HepG2 (cell line): ENCODE data around the gene CLPX. TPM values are rescaled to one million over a fixed set of nuclear protein-coding genes. Genes with fewer than 3 reads are reported as not detected.

Source experiments
- ARID4A ChIP-seq: sonication (generic); formaldehyde crosslinking; IDR thresholded peaks from 2 replicates; pipeline ENCODE4 v1.5.0; 2020; ENCODE audit warnings: mild to moderate bottlenecking, missing genetic modification reagents, borderline replicate concordance
- HES4 ChIP-seq: sonication (generic); formaldehyde crosslinking; IDR thresholded peaks from 2 replicates; pipeline ENCODE4 v1.9.0; 2021; ENCODE audit warnings: mild to moderate bottlenecking, missing genetic modification reagents, borderline replicate concordance
- KDM4B ChIP-seq: sonication (generic); formaldehyde crosslinking; IDR thresholded peaks from 2 replicates; pipeline ENCODE4 v1.4.0; 2020; ENCODE audit warnings: missing genetic modification reagents
- MTA3 ChIP-seq: sonication (generic); formaldehyde crosslinking; IDR thresholded peaks from 2 replicates; pipeline ENCODE4 v1.4.0; 2020; ENCODE audit warnings: missing genetic modification reagents
- MYC ChIP-seq: sonication (generic); formaldehyde crosslinking; IDR thresholded peaks from 2 replicates; pipeline ENCODE4 v1.9.0; 2021; ENCODE audit warnings: missing genetic modification reagents, borderline replicate concordance
- NR2F1 ChIP-seq, 2 experiments: fragments of 450-650 bp in 1 of 2; formaldehyde crosslinking in 1 of 2; IDR thresholded peaks; 2 replicates each; pipeline versions ENCODE4 v1.5.0 to v1.6.1; 2016 to 2020; ENCODE audit warnings: mild to moderate bottlenecking in 1 of 2, missing compliant biosample characterization in 1 of 2, missing genetic modification reagents in 1 of 2, moderate library complexity in 1 of 2
- ONECUT2 ChIP-seq: sonication (generic); formaldehyde crosslinking; IDR thresholded peaks from 2 replicates; pipeline ENCODE4 v1.4.0; 2020; ENCODE audit warnings: missing genetic modification reagents
- REXO4 ChIP-seq: sonication (generic); formaldehyde crosslinking; IDR thresholded peaks from 2 replicates; pipeline ENCODE4 v1.8.0; 2022; ENCODE audit warnings: missing genetic modification reagents, mild to moderate bottlenecking, borderline replicate concordance
- TAF15 ChIP-seq: fragments of 200-400 bp; formaldehyde crosslinking; IDR thresholded peaks from one replicate; pipeline ENCODE4 v1.6.1; 2018; ENCODE audit warnings: mild to moderate bottlenecking, low read depth, low read length; ENCODE audit not compliant: poor library complexity, severe bottlenecking
- ZNF354B ChIP-seq: sonication (generic); formaldehyde crosslinking; IDR thresholded peaks from 2 replicates; pipeline ENCODE4 v1.8.0; 2022; ENCODE audit warnings: mild to moderate bottlenecking, missing genetic modification reagents
- ZNF563 ChIP-seq: sonication (generic); formaldehyde crosslinking; IDR thresholded peaks from 2 replicates; pipeline ENCODE4 v1.8.0; 2022; ENCODE audit warnings: mild to moderate bottlenecking, moderate library complexity, missing genetic modification reagents
- ZNF674 ChIP-seq: sonication (generic); formaldehyde crosslinking; IDR thresholded peaks from 2 replicates; pipeline ENCODE4 v1.5.0; 2020; ENCODE audit warnings: low read depth, mild to moderate bottlenecking, missing genetic modification reagents
- ZNF746 ChIP-seq: sonication (generic); formaldehyde crosslinking; IDR thresholded peaks from 2 replicates; pipeline ENCODE4 v1.8.0; 2022; ENCODE audit warnings: mild to moderate bottlenecking, missing genetic modification reagents
- ZNF747 ChIP-seq: sonication (generic); formaldehyde crosslinking; IDR thresholded peaks from 2 replicates; pipeline ENCODE4 v1.8.1; 2023; ENCODE audit warnings: missing genetic modification reagents, mild to moderate bottlenecking, borderline replicate concordance
- polyA plus RNA-seq, 8 experiments: library from polyadenylated mRNA; depleted of rRNA in 3 of 8; stranded (reverse) in 7 of 8; unstranded in 1 of 8; fragments of >200 nt; fragmentation: Illumina TruSeq in 4 of 8; extraction: Trizol in 4 of 8; gene quantifications; 2 replicates each; pipeline versions ENCODE4 v1.2.1 to v1.2.3, GENCODE V29; 2011 to 2016; ENCODE audit warnings: low read depth in 4 of 8, missing spikeins in 1 of 8, mixed read lengths in 1 of 8; ENCODE audit not compliant: insufficient read depth in 1 of 8
- total RNA-seq, 5 experiments: library from RNA; depleted of rRNA; stranded (reverse); fragments of >200 nt; fragmentation: Illumina TruSeq; extraction: Trizol; gene quantifications; 2 replicates each; pipeline ENCODE4 v1.2.3, GENCODE V29; 2016; ENCODE audit warnings: low read depth in 1 of 5
- TF ChIP-seq, protein P1 (sequence below): sonication (generic); formaldehyde crosslinking; IDR thresholded peaks from 2 replicates; pipeline ENCODE4 v1.4.0; 2020; ENCODE audit warnings: missing genetic modification reagents
- TF ChIP-seq, protein P2 (sequence below), 2 experiments: sonication (generic) in 1 of 2; formaldehyde crosslinking in 1 of 2; IDR thresholded peaks; 2 replicates each; pipeline versions ENCODE4 v1.6.1 to v1.9.0; 2014 to 2022; ENCODE audit warnings: antibody characterized with exemption in 1 of 2, borderline replicate concordance in 1 of 2, inconsistent platforms in 1 of 2, low read depth in 1 of 2, missing genetic modification reagents in 1 of 2

Gene CLPX
- total and polyA plus RNA-seq, 2 of the 13 experiments (the other 11 are each of a cell fraction or from before 2014, with no cell fraction given), result 33.9 to 61.3 TPM

GRCh38 chr15:65184868-65185717 lies at the start of gene CLPX (continued):
- TF ChIP-seq, protein P1, sequence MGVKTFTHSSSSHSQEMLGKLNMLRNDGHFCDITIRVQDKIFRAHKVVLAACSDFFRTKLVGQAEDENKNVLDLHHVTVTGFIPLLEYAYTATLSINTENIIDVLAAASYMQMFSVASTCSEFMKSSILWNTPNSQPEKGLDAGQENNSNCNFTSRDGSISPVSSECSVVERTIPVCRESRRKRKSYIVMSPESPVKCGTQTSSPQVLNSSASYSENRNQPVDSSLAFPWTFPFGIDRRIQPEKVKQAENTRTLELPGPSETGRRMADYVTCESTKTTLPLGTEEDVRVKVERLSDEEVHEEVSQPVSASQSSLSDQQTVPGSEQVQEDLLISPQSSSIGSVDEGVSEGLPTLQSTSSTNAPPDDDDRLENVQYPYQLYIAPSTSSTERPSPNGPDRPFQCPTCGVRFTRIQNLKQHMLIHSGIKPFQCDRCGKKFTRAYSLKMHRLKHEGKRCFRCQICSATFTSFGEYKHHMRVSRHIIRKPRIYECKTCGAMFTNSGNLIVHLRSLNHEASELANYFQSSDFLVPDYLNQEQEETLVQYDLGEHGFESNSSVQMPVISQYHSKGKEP (CRISPR knock-in tag), result no peak
- no peak for TF ChIP-seq ZNF354B (CRISPR knock-in tag)
- no peak for TF ChIP-seq MTA3 (CRISPR knock-in tag)
- peak; percentile 35 for TF ChIP-seq MYC (CRISPR knock-in tag)
- TF ChIP-seq REXO4 (CRISPR knock-in tag), result no peak
- peak in 1 of 2 experiments; percentile 39; a peak in 1 of 4 replicates for TF ChIP-seq NR2F1 (CRISPR knock-in tag; IDR thresholded peaks at IDR 0.05)
- peak; percentile 62 for TF ChIP-seq ARID4A (CRISPR knock-in tag)
- TF ChIP-seq KDM4B, result no peak
- TF ChIP-seq ZNF746 (CRISPR knock-in tag), result peak; percentile 57; the same call in 1 of the 2 replicates
- peak; percentile 88; the same call in 1 of the 2 replicates for TF ChIP-seq ZNF674 (CRISPR knock-in tag)
- no peak for TF ChIP-seq ONECUT2 (CRISPR knock-in tag)
- no peak for TF ChIP-seq TAF15
- peak; percentile 34 for TF ChIP-seq ZNF563 (CRISPR knock-in tag)
- peak; percentile 76; the same call in 1 of the 2 replicates for TF ChIP-seq HES4
- 0 out of 2 replicates have a peak, but pooled peaks have one; percentile 46 for TF ChIP-seq ZNF747
- TF ChIP-seq, protein P2, sequence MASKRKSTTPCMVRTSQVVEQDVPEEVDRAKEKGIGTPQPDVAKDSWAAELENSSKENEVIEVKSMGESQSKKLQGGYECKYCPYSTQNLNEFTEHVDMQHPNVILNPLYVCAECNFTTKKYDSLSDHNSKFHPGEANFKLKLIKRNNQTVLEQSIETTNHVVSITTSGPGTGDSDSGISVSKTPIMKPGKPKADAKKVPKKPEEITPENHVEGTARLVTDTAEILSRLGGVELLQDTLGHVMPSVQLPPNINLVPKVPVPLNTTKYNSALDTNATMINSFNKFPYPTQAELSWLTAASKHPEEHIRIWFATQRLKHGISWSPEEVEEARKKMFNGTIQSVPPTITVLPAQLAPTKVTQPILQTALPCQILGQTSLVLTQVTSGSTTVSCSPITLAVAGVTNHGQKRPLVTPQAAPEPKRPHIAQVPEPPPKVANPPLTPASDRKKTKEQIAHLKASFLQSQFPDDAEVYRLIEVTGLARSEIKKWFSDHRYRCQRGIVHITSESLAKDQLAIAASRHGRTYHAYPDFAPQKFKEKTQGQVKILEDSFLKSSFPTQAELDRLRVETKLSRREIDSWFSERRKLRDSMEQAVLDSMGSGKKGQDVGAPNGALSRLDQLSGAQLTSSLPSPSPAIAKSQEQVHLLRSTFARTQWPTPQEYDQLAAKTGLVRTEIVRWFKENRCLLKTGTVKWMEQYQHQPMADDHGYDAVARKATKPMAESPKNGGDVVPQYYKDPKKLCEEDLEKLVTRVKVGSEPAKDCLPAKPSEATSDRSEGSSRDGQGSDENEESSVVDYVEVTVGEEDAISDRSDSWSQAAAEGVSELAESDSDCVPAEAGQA (IDR thresholded peaks at IDR 0.05; ENCODE audit: low read depth), result peak; percentile 52; the same call in 1 of the 2 replicates
- TF ChIP-seq, protein P2 (CRISPR knock-in tag; IDR thresholded peaks at IDR 0.05; ENCODE audit: borderline replicate concordance), result no peak
